ENCODE results near the gene IL10RA.

- TF ChIP-seq CTCF (conservative IDR thresholded peaks at IDR 0.05; ENCODE audit: low read depth, low read length) (no peak), EZH2phosphoT487 (IDR thresholded peaks at IDR 0.05; ENCODE audit: borderline replicate concordance, low read length) (no peak)
Observed at GRCh38 chr11:117995472-117995871, 9.3 kb downstream of the IL10RA start.
